Measurements from ENCODE around the gene GPR132. TPM values are rescaled to one million over a fixed set of nuclear protein-coding genes. Genes with fewer than 3 reads are reported as not detected.
A peak's percentile ranks its signal among the peaks of the same experiment; 100 is the strongest.

Gene GPR132
- total and polyA plus RNA-seq, 3 experiments from 2014 or later: 34.9 to 52.0 (median 51.3) TPM

GRCh38 chr14:105058521-105059034 is 6.7 kb downstream of the GPR132 start:
- Mint-ChIP-seq H3K4me3 (peak overlapping the region in 5 of 7 donors; percentile 17 to 79 (median 37)), H3K4me1 (peaks cover 39 to 72% (median 54%) of the 10 kb centered on the region in 3 donors), H3K36me3 (peaks cover 5 to 64% (median 9%) of the 10 kb centered on the region in 3 donors), H3K27ac (peak overlapping the region; percentile 86 to 100 (median 96)), H3K9me3 (no peaks in the 10 kb centered on the region), H3K27me3 (peaks cover 0 to 2% of the 10 kb centered on the region in 2 donors)
- H3K27ac ChIP-seq (ENCODE audit: low read depth, low read length): no peak overlapping the region
- DNase-seq: no peak
- H3K9me3 ChIP-seq (ENCODE audit: low read length): no peaks in the 10 kb centered on the region
- ChIA-PET CTCF (interaction anchor here (0.9 to 12.5 kb wide), 4 partner anchors 9 to 293 kb away, joined by 3 to 153 read pairs (median 55); no protein-coding TSS in a partner anchor), POLR2A (no interaction called here)
- peaks cover 58% of the 10 kb centered on the region for H3K4me1 ChIP-seq (ENCODE audit: insufficient read depth, low read length)
- peaks cover 14% of the 10 kb centered on the region for H3K36me3 ChIP-seq (ENCODE audit: insufficient read depth, low read length)
- no peaks in the 10 kb centered on the region for H3K27me3 ChIP-seq (ENCODE audit: insufficient read depth, low read length, poor library complexity, severe bottlenecking)
- H3K4me3 ChIP-seq (ENCODE audit: low read length): no peak overlapping the region

DNA sequence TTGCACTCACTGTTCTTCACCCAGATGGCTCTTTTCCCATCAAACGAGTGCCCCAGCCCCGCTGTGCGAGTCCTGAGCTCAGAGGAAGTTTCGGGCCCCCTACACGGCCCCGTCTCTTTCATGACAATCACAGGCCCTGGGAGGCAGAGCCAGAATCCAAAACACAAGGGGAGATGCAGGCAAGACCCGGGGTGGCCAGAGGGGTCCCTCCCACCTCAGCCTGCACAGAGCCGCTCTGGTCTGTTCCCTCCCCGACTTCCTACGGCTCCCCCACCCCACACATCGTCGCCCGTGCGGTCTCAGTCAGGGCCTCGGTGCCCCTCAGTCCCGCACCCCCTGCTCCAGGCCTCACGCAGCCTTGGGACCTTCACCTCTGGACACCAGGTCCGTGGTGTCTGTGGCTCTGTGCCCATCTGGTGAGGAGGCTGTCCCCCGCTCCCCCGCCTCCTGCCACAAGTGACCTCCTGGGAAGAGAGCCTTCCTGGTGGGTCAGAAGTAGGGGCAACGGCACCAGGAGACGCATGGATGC is 8.9 kb downstream of the GPR132 start:
- H3K9me3 Mint-ChIP-seq: no peaks in the 10 kb centered on the region
- H3K4me1 Mint-ChIP-seq: peaks cover 24 to 58% (median 35%) of the 10 kb centered on the region in 3 donors
- H3K36me3 ChIP-seq (ENCODE audit: insufficient read depth, low read length): peaks cover 22% of the 10 kb centered on the region
- H3K36me3 Mint-ChIP-seq: peaks cover 5 to 69% (median 8%) of the 10 kb centered on the region in 3 donors
- H3K9me3 ChIP-seq (ENCODE audit: low read length): no peaks in the 10 kb centered on the region
- POLR2A ChIA-PET: no interaction called here
- H3K27ac Mint-ChIP-seq: peak overlapping the region in 4 of 8 donors; percentile 12 to 82 (median 32)
- peaks cover 36% of the 10 kb centered on the region for H3K4me1 ChIP-seq (ENCODE audit: insufficient read depth, low read length)
- H3K4me3 ChIP-seq (ENCODE audit: low read length): no peak overlapping the region
- DNase-seq: no peak
- CTCF ChIA-PET: interaction anchor here (1.1 to 12.5 kb wide), 3 partner anchors 9 to 315 kb away, joined by 3 to 153 read pairs (median 106); no protein-coding TSS in a partner anchor
- no peaks in the 10 kb centered on the region for H3K27me3 ChIP-seq (ENCODE audit: insufficient read depth, low read length, poor library complexity, severe bottlenecking)
- no peak overlapping the region for H3K27ac ChIP-seq (ENCODE audit: low read depth, low read length)
- H3K27me3 Mint-ChIP-seq: no peaks in the 10 kb centered on the region
- no peak overlapping the region for H3K4me3 Mint-ChIP-seq

DNA sequence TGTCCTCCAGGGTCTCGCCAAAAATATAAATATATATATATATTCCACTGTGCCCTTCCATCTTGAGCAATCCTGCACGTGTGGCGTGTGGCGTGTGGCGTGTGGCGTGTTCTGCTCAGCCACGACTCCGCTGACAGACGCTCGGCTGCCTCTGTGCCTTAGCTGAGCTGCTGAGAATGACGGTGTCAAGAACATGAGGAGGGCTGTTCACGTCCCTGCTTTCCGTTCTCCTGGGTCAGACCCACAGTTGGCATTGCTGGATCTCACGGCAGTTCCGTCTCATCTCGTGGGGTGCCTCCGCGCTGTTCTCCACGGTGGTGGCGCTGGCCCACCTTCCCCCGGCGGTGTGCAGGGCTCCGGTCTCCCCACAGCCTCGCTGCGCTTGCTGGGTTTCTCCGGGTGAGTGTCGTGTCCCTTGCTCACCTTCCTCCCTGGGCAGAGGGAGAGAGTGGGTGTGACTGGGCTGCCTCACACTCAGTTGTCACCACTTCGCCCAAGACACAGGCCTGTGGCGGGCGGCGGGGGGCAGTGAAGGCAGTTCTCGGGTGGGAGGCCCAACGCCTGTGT is 9.4 kb downstream of the GPR132 start:
- Mint-ChIP-seq H3K4me1 (peaks cover 23 to 56% (median 38%) of the 10 kb centered on the region in 3 donors), H3K27ac (peak overlapping the region in 4 of 8 donors; percentile 12 to 82 (median 40)), H3K4me3 (no peak overlapping the region), H3K27me3 (no peaks in the 10 kb centered on the region), H3K36me3 (peaks cover 5 to 75% (median 8%) of the 10 kb centered on the region in 3 donors), H3K9me3 (no peaks in the 10 kb centered on the region)
- H3K27ac ChIP-seq (ENCODE audit: low read depth, low read length): no peak overlapping the region
- H3K4me3 ChIP-seq (ENCODE audit: low read length): no peak overlapping the region
- ChIA-PET CTCF (interaction anchor here (2.3 kb wide), 1 partner anchor 80 kb away, joined by 7 read pairs; no protein-coding TSS in a partner anchor), POLR2A (no interaction called here)
- peaks cover 28% of the 10 kb centered on the region for H3K36me3 ChIP-seq (ENCODE audit: insufficient read depth, low read length)
- no peaks in the 10 kb centered on the region for H3K9me3 ChIP-seq (ENCODE audit: low read length)
- H3K4me1 ChIP-seq (ENCODE audit: insufficient read depth, low read length): peaks cover 30% of the 10 kb centered on the region
- DNase-seq: no peak
- no peaks in the 10 kb centered on the region for H3K27me3 ChIP-seq (ENCODE audit: insufficient read depth, low read length, poor library complexity, severe bottlenecking)

DNA sequence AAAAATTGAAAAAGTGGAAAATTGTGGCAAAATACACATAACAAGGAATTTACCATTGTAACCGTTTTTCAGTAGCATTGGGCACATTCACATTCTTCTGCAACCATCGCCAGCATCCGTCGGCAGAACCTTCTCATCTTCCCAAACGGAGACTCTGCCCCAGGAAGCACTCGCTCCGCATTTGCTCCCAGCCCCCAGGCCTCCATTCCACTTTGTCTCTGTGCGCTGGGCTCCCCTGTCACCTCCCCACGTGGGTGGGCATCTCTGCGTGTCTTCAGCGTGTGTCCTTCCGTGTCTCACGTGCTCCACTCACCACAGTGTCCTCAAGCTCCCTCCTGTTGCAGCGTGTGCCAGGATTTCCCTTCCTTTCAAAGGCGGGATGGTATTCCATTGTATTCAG is 9.9 kb downstream of the GPR132 start:
- Mint-ChIP-seq H3K4me1 (peaks cover 18 to 51% (median 34%) of the 10 kb centered on the region in 3 donors), H3K4me3 (peak overlapping the region in 1 of 7 donors; percentile 41), H3K27ac (peak overlapping the region in 3 of 8 donors; percentile 18 to 62 (median 43)), H3K27me3 (no peaks in the 10 kb centered on the region), H3K36me3 (peaks cover 5 to 80% (median 8%) of the 10 kb centered on the region in 3 donors), H3K9me3 (no peaks in the 10 kb centered on the region)
- H3K27ac ChIP-seq (ENCODE audit: low read depth, low read length): no peak overlapping the region
- CTCF ChIA-PET: interaction anchor here (2.3 to 2.7 kb wide), 2 partner anchors 11 to 79 kb away, joined by 7 to 11 read pairs; partner anchors contain the start of gene GPR132
- H3K4me1 ChIP-seq (ENCODE audit: insufficient read depth, low read length): peaks cover 25% of the 10 kb centered on the region
- no peaks in the 10 kb centered on the region for H3K27me3 ChIP-seq (ENCODE audit: insufficient read depth, low read length, poor library complexity, severe bottlenecking)
- POLR2A ChIA-PET: no interaction called here
- no peak overlapping the region for H3K4me3 ChIP-seq (ENCODE audit: low read length)
- H3K9me3 ChIP-seq (ENCODE audit: low read length): no peaks in the 10 kb centered on the region
- DNase-seq: no peak
- H3K36me3 ChIP-seq (ENCODE audit: insufficient read depth, low read length): peaks cover 32% of the 10 kb centered on the region

DNA sequence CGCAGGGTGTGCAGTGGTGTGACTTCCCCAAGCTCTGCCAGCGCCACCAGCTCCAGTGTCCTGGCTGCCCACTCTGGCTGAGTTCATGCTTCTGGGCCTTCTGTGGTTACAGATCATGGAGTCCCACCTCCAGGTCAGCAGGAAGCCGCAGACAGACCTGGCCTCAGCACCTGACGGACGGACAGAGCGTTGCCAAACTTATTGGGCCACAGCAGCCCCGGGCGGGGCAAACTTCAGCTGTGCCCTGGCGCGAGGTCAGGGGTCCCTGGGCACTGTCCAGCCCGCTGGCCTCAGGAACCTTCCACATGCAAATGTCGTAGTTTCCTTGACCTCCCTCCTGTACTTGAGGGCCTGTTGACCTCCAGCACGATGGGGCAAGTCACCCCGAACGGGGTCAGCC is 11.2 kb downstream of the GPR132 start:
- CTCF ChIA-PET: interaction anchor here (1.0 to 2.7 kb wide), 5 partner anchors 8 to 78 kb away, joined by 4 to 11 read pairs (median 7); partner anchors contain the start of gene GPR132

GRCh38 chr14:105053421-105053820 is 11.8 kb downstream of the GPR132 start:
- ChIA-PET POLR2A (no interaction called here), CTCF (interaction anchor here (1.5 to 2.7 kb wide), 4 partner anchors 8 to 77 kb away, joined by 5 to 11 read pairs (median 8); partner anchors contain the start of gene GPR132)
- Mint-ChIP-seq H3K4me1 (peaks cover 5 to 32% (median 18%) of the 10 kb centered on the region in 3 donors), H3K27ac (peak overlapping the region in 4 of 8 donors; percentile 43 to 74 (median 60)), H3K27me3 (peaks cover 0 to 2% of the 10 kb centered on the region in 2 donors), H3K36me3 (peaks cover 0 to 84% (median 8%) of the 10 kb centered on the region in 3 donors), H3K9me3 (no peaks in the 10 kb centered on the region), H3K4me3 (no peak overlapping the region)
- Histone ChIP-seq H3K27me3 (ENCODE audit: insufficient read depth, low read length, poor library complexity, severe bottlenecking) (no peaks in the 10 kb centered on the region), H3K27ac (ENCODE audit: low read depth, low read length) (no peak overlapping the region), H3K9me3 (ENCODE audit: low read length) (no peaks in the 10 kb centered on the region), H3K4me1 (ENCODE audit: insufficient read depth, low read length) (peaks cover 6% of the 10 kb centered on the region), H3K36me3 (ENCODE audit: insufficient read depth, low read length) (peaks cover 39% of the 10 kb centered on the region), H3K4me3 (ENCODE audit: low read length) (no peak overlapping the region)
- DNase-seq: no peak

More for the DNA sequence above, 11.2 kb downstream of the GPR132 start:
- no peak for DNase-seq
- Histone ChIP-seq H3K4me3 (ENCODE audit: low read length) (no peak overlapping the region), H3K4me1 (ENCODE audit: insufficient read depth, low read length) (peaks cover 12% of the 10 kb centered on the region), H3K9me3 (ENCODE audit: low read length) (no peaks in the 10 kb centered on the region), H3K36me3 (ENCODE audit: insufficient read depth, low read length) (peaks cover 39% of the 10 kb centered on the region), H3K27ac (ENCODE audit: low read depth, low read length) (no peak overlapping the region), H3K27me3 (ENCODE audit: insufficient read depth, low read length, poor library complexity, severe bottlenecking) (no peaks in the 10 kb centered on the region)
- peaks cover 0 to 85% (median 8%) of the 10 kb centered on the region in 3 donors for H3K36me3 Mint-ChIP-seq
- H3K9me3 Mint-ChIP-seq: no peaks in the 10 kb centered on the region
- H3K4me3 Mint-ChIP-seq: no peak overlapping the region
- peak overlapping the region in 5 of 8 donors; percentile 43 to 79 (median 69) for H3K27ac Mint-ChIP-seq
- peaks cover 7 to 38% (median 20%) of the 10 kb centered on the region in 3 donors for H3K4me1 Mint-ChIP-seq
- no peaks in the 10 kb centered on the region for H3K27me3 Mint-ChIP-seq
- POLR2A ChIA-PET: no interaction called here

- H3K27ac ChIP-seq (ENCODE audit: low read depth, low read length): no peak overlapping the region
- H3K36me3 ChIP-seq (ENCODE audit: insufficient read depth, low read length): peaks cover 35% of the 10 kb centered on the region
- DNase-seq: no peak
- no peak overlapping the region for H3K4me3 Mint-ChIP-seq
- H3K36me3 Mint-ChIP-seq: peaks cover 0 to 78% (median 4%) of the 10 kb centered on the region in 3 donors
- CTCF ChIA-PET: interaction anchor here (2.3 kb wide), 1 partner anchor 34 kb away, joined by 8 read pairs; no protein-coding TSS in a partner anchor
- no peaks in the 10 kb centered on the region for H3K27me3 ChIP-seq (ENCODE audit: insufficient read depth, low read length, poor library complexity, severe bottlenecking)
- H3K9me3 Mint-ChIP-seq: no peaks in the 10 kb centered on the region
- POLR2A ChIA-PET: no interaction called here
- no peaks in the 10 kb centered on the region for H3K4me1 ChIP-seq (ENCODE audit: insufficient read depth, low read length)
- peaks cover 2 to 28% (median 13%) of the 10 kb centered on the region in 3 donors for H3K4me1 Mint-ChIP-seq
- H3K9me3 ChIP-seq (ENCODE audit: low read length): no peaks in the 10 kb centered on the region
- no peak overlapping the region for H3K4me3 ChIP-seq (ENCODE audit: low read length)
- H3K27ac Mint-ChIP-seq: peak overlapping the region in 3 of 8 donors; percentile 44 to 84 (median 47)
- peaks cover 0 to 2% of the 10 kb centered on the region in 2 donors for H3K27me3 Mint-ChIP-seq
Measured at GRCh38 chr14:105052110-105052458, 13.1 kb downstream of the GPR132 start.

Measured in CD8-positive, alpha-beta memory T cell (primary cell).